ENCODE results near the gene TSPO. TPM values are rescaled to one million over a fixed set of nuclear protein-coding genes. Genes with fewer than 3 reads are reported as not detected.
A peak's percentile ranks its signal among the peaks of the same experiment; 100 is the strongest.

The TSPO gene
- total and polyA plus RNA-seq, 11 donors, result 69.0 to 335 (median 125) TPM

DNA sequence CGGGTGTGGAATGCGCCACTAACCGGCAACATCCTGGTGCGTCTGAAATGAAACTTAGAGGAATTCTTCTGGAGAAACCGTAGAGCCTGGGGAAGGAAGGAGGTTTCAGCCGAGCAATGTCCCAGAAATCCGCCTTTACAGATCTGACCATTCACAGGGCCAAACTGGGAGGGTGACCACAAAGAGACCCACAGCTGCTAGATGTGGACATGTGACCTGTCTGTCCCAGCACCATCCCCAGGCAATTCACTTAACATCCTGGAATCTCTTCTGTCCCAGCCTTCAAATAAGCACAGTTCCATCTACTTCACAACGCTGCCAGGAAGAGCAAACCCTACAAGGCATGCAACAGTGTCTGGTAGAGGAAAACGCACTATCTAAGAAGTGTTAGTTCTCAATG is 18.0 kb upstream of the TSPO start:
- ATAC-seq (no peak), DNase-seq (no peak)
- H3K27me3 ChIP-seq, result no peaks in the 10 kb centered on the region
- H3K9me3 ChIP-seq, result no peaks in the 10 kb centered on the region
- H3K27ac ChIP-seq, result no peak overlapping the region
- WGBS, 4 donors, result 91 to 93% (median 92%) methylated on average over 9 of the region's 9 CpGs
- H3K36me3 ChIP-seq, result peaks cover 0 to 70% (median 49%) of the 10 kb centered on the region in 9 donors
- no peak overlapping the region for H3K4me3 ChIP-seq
- H3K4me1 ChIP-seq, result peaks cover 0 to 36% (median 19%) of the 10 kb centered on the region in 12 donors
- TF ChIP-seq POLR2A (IDR thresholded peaks at IDR 0.05), result no peak
- TF ChIP-seq, protein P1, sequence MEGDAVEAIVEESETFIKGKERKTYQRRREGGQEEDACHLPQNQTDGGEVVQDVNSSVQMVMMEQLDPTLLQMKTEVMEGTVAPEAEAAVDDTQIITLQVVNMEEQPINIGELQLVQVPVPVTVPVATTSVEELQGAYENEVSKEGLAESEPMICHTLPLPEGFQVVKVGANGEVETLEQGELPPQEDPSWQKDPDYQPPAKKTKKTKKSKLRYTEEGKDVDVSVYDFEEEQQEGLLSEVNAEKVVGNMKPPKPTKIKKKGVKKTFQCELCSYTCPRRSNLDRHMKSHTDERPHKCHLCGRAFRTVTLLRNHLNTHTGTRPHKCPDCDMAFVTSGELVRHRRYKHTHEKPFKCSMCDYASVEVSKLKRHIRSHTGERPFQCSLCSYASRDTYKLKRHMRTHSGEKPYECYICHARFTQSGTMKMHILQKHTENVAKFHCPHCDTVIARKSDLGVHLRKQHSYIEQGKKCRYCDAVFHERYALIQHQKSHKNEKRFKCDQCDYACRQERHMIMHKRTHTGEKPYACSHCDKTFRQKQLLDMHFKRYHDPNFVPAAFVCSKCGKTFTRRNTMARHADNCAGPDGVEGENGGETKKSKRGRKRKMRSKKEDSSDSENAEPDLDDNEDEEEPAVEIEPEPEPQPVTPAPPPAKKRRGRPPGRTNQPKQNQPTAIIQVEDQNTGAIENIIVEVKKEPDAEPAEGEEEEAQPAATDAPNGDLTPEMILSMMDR (IDR thresholded peaks at IDR 0.05), result no peak
- intact Hi-C loops (cut with DNase I), result loop anchor here in 1 of 10 donors (10.0 kb wide), 1 partner anchor 59 kb away; no protein-coding TSS in a partner anchor

DNA sequence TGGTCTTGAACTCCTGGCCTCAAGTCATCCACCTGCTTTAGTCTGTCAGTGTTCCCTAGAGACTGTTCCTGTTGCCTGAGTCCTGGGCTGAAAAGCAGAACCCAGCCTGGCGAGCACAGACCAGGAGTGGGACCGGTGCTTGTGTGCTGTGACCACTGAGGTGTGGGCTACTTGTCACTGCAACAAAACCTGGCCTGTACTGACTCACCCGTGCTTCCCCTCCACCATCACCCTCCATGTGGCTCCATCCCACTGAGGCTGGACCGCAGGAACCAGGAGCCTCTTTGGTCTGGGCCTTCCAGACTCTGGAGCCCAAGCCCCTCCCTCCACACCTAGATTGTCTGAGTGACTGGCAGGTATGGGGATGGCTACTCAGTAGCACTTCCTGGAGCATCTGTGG is 16.8 kb upstream of the TSPO start:
- WGBS, 4 donors, result 93 to 98% (median 97%) methylated on average over 3 to 4 of the region's 4 CpGs
- H3K4me1 ChIP-seq, result peaks cover 0 to 36% (median 19%) of the 10 kb centered on the region in 12 donors
- H3K9me3 ChIP-seq, result no peaks in the 10 kb centered on the region
- ATAC-seq (no peak), DNase-seq (no peak)
- H3K27me3 ChIP-seq, result no peaks in the 10 kb centered on the region
- intact Hi-C loops (cut with DNase I), result loop anchor here in 1 of 10 donors (10.0 kb wide), 1 partner anchor 60 kb away; no protein-coding TSS in a partner anchor
- TF ChIP-seq POLR2A (IDR thresholded peaks at IDR 0.05), result no peak
- TF ChIP-seq, protein P1 (IDR thresholded peaks at IDR 0.05), result no peak
- H3K4me3 ChIP-seq, result no peak overlapping the region
- H3K36me3 ChIP-seq, result peaks cover 0 to 81% (median 59%) of the 10 kb centered on the region in 9 donors
- no peak overlapping the region for H3K27ac ChIP-seq

DNA sequence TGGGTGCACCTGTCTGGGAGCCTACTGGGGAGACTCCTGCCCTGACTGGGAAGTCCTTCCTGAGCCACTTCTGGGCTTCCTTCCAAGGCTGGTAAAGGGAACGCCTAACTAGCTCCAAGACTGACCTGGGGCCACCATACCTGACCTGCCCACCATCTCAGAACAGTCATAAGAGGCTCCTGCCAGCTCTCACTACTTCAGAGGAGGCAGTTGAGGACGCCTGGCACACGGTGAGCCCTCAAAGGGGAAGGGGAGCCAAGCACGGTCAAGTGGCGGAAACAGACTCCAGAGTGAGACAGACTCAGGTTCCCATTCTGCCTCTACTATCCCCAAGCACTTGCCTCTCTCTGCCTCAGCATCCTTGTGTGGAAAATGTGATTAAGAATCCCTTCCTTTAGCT is 15.8 kb upstream of the TSPO start:
- Histone ChIP-seq H3K4me3 (no peak overlapping the region), H3K36me3 (peaks cover 0 to 91% (median 69%) of the 10 kb centered on the region in 9 donors), H3K27me3 (no peaks in the 10 kb centered on the region), H3K4me1 (peaks cover 0 to 36% (median 19%) of the 10 kb centered on the region in 12 donors), H3K27ac (peak overlapping the region in 1 of 12 donors; percentile 55), H3K9me3 (no peaks in the 10 kb centered on the region)
- 80 to 92% (median 83%) methylated on average over 5 of the region's 5 CpGs for WGBS, 4 donors
- no peak for ATAC-seq
- intact Hi-C loops (cut with DNase I), result loop anchor here in 1 of 10 donors (10.0 kb wide), 1 partner anchor 61 kb away; no protein-coding TSS in a partner anchor
- DNase-seq, result no peak
- no peak for TF ChIP-seq POLR2A (IDR thresholded peaks at IDR 0.05)
- TF ChIP-seq, protein P1 (IDR thresholded peaks at IDR 0.05), result no peak

DNA sequence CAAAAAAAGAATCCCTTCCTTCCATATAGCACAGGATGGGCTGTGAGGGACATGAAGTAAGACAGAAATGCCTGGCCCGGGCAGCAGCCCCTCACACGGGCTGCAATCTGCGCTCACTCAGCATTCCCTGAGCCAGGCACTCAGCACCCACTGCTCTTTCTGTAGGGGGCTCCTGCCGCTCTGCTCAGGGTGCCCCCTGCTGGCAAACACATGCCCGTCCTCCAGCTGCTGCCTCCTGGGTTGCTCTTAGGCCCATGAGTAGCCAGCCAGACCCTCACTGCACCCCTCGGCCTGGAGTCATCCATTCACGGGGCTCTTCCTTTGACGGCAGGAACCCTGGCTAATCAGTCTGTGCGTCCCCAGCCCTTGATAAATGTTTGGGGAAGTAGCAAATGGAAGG is 15.1 kb upstream of the TSPO start:
- intact Hi-C loops (cut with DNase I), result loop anchor here in 1 of 10 donors (10.0 kb wide), 1 partner anchor 61 kb away; no protein-coding TSS in a partner anchor
- 27 to 44% (median 31%) methylated on average over 7 to 9 of the region's 9 CpGs for WGBS, 4 donors
- DNase-seq (peak in 4 of 5 donors; percentile 40 to 71 (median 62)), ATAC-seq (peak; percentile 39 to 67 (median 63))
- no peak overlapping the region for H3K4me3 ChIP-seq
- H3K4me1 ChIP-seq, result peaks cover 0 to 35% (median 19%) of the 10 kb centered on the region in 12 donors
- no peaks in the 10 kb centered on the region for H3K9me3 ChIP-seq
- peaks cover 0 to 96% (median 75%) of the 10 kb centered on the region in 9 donors for H3K36me3 ChIP-seq
- no peak for TF ChIP-seq POLR2A (IDR thresholded peaks at IDR 0.05)
- TF ChIP-seq, protein P1 (IDR thresholded peaks at IDR 0.05), result peak; percentile 40 to 71 (median 63)
- H3K27ac ChIP-seq, result peak overlapping the region in 7 of 12 donors; percentile 10 to 55 (median 22)
- no peaks in the 10 kb centered on the region for H3K27me3 ChIP-seq

Data from heart left ventricle (tissue), 16 donors.